ENCODE results near the gene PTGER4.
"Not testable (repeated sequence)": the region's sequence is repeated elsewhere in the genome, so short reads cannot be mapped to it uniquely, and the experiment has no call there.

Gene PTGER4

GRCh38 chr5:40679913-40680681 lies at the start of gene PTGER4:
PTGER4 (plus strand) TSS chr5:40679915; CDS start chr5:40680994, 1,079 bp downstream.
- Mint-ChIP-seq H3K4me3 (peak within 1 kb of the TSS; percentile 92 to 94), H3K27ac (peak within 1 kb of the TSS; percentile 96 to 98), H3K4me1 (peaks cover 37% of the 10 kb centered on the region), H3K9me3 (no peaks in the 10 kb centered on the region), H3K27me3 (no peaks in the 10 kb centered on the region)
- DNase-seq (peak; percentile 54 to 55), ATAC-seq (peak; percentile 25)

DNA sequence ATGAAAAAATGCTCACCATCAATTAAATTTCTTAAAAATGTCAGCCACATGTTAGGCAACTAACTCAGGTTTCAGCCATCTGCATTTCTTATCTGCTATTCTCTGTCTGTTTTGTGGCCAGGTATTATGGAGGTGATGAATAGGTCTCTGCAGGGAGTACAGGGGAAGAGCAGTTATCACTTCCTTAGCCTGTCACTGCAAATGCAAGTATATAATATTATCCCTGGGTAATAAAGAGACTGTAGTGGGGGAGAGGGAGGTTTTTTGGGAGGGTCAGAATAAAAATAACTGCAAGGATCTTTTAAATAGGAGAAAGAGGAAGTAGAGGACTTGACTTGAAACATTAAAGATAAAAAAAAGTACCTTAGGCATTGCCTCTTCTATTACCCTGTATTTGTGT lies 49.6 kb upstream of the PTGER4 start:
- no peak overlapping the region for H3K27ac Mint-ChIP-seq
- no peaks in the 10 kb centered on the region for H3K27me3 Mint-ChIP-seq
- H3K4me3 Mint-ChIP-seq = no peak overlapping the region
- DNase-seq (no peak), ATAC-seq (no peak)
- peaks cover 4 to 11% of the 10 kb centered on the region in 2 donors for H3K9me3 Mint-ChIP-seq
- H3K4me1 Mint-ChIP-seq = peaks cover 29% of the 10 kb centered on the region

DNA sequence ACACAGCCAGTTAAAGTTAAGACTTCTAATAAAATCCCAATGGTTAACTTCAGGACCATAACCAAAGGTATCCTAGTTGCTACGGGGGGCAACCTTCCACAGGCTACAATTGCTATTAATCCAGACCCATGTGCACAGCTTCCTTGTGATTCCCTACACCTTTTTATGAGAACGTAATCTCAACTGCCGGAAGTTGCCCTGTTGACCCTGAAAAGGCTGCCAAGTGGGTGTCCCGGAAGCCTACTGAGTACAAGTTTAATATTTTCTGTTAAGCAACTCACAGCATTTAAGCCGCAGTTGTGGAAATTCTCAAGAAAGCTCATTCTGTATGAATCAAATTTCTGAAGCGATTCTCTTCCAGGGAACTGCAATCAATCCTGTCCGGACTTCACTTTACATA lies 48.5 kb upstream of the PTGER4 start:
- H3K27me3 Mint-ChIP-seq = no peaks in the 10 kb centered on the region
- H3K9me3 Mint-ChIP-seq = peaks cover 13 to 22% of the 10 kb centered on the region in 2 donors
- no peak overlapping the region for H3K4me3 Mint-ChIP-seq
- no peak for ATAC-seq
- no peak overlapping the region for H3K27ac Mint-ChIP-seq
- peaks cover 26% of the 10 kb centered on the region for H3K4me1 Mint-ChIP-seq
- no peak for DNase-seq

GRCh38 chr5:40634154-40634553 lies 45.6 kb upstream of the PTGER4 start:
- Mint-ChIP-seq H3K27me3 (no peaks in the 10 kb centered on the region), H3K4me3 (no peak overlapping the region), H3K9me3 (peaks cover 37 to 44% of the 10 kb centered on the region in 2 donors), H3K4me1 (peaks cover 20% of the 10 kb centered on the region), H3K27ac (no peak overlapping the region)
- DNase-seq = no peak
- ATAC-seq = no peak

DNA sequence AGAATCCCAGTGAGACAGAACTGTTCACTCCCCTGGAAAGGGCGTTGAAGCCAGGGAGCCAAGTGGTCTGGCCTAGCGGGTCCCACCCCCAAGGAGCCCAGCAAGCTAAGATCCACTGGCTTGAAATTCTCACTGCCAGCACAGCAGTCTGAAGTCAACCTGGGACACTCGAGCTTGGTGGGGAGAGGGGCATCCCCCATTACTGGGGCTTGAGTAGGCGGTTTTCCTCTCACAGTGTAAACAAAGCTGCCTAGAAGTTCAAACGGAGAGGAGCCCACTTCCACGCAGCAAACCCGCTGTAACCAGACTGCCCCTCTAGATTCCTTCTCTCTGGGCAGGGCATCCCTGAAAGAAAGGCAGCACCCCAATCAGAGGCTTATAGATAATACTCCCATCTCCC lies 45.1 kb upstream of the PTGER4 start:
- Mint-ChIP-seq H3K9me3 (peaks cover 41 to 48% of the 10 kb centered on the region in 2 donors), H3K4me1 (peaks cover 20% of the 10 kb centered on the region), H3K27ac (no peak overlapping the region), H3K4me3 (no peak overlapping the region), H3K27me3 (no peaks in the 10 kb centered on the region)
- ATAC-seq (peak; percentile 35), DNase-seq (no peak)

GRCh38 chr5:40639531-40639930 lies 40.2 kb upstream of the PTGER4 start:
- peaks cover 44 to 68% of the 10 kb centered on the region in 2 donors for H3K9me3 Mint-ChIP-seq
- not testable (repeated sequence) for H3K4me3 Mint-ChIP-seq, H3K27me3 Mint-ChIP-seq, DNase-seq, ATAC-seq, H3K27ac Mint-ChIP-seq
- peaks cover 15% of the 10 kb centered on the region for H3K4me1 Mint-ChIP-seq

GRCh38 chr5:40646266-40646665 lies 33.4 kb upstream of the PTGER4 start:
- no peak overlapping the region for H3K27ac Mint-ChIP-seq
- H3K4me1 Mint-ChIP-seq = peaks cover 29% of the 10 kb centered on the region
- ATAC-seq (no peak), DNase-seq (no peak)
- H3K9me3 Mint-ChIP-seq = peaks cover 6 to 15% of the 10 kb centered on the region in 2 donors
- no peaks in the 10 kb centered on the region for H3K27me3 Mint-ChIP-seq
- H3K4me3 Mint-ChIP-seq = no peak overlapping the region

DNA sequence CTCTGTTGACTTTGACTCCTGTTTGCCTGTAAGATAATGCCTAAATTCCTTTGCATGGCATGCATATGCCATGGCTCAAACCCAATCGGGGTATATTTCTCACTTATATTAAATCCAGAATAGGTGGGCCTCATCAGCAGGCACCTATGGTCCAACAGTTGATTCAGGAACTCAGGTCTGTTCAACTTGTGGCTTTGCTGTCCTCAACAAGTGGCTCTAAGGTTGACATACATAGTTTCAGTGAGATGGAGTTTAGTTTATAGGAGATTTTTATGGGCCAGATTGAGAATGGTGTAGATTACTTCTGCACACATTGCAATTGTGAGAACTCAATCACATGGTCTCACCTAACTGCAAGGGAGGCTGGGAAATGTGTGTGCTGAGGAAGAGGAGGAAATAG lies 31.6 kb upstream of the PTGER4 start:
- no peak overlapping the region for H3K4me3 Mint-ChIP-seq

DNA sequence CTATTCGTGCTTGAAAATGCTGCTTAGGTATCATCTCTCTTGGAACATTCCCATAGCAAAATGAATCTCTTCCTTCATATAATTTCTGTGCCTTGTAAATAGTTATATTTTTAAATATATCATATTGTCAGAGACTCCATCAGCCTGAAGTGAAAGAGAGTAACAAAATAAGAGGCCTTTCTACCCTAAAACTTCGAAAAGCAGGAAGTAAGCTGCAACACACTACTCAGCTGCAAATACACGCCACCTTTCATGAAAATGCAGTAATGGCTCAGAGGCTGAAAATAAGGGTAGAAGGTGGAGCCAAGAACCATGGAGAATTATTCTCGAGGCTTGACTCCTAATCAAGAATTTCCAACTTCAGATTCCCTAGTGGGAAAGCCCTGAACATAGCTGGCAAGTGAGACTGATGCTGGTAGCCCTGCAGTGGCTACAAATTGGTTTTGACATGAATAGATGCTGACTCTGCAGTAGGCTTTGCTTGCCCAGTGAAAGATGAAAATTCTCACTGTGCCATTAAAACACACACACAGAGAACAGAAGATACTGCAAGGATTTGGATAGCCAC lies 30.2 kb upstream of the PTGER4 start:
- no peak for ATAC-seq

More for the DNA sequence above, 31.6 kb upstream of the PTGER4 start:
- no peaks in the 10 kb centered on the region for H3K27me3 Mint-ChIP-seq
- peaks cover 6 to 14% of the 10 kb centered on the region in 2 donors for H3K9me3 Mint-ChIP-seq
- peaks cover 40% of the 10 kb centered on the region for H3K4me1 Mint-ChIP-seq
- H3K27ac Mint-ChIP-seq = no peak overlapping the region
- ATAC-seq = no peak
- no peak for DNase-seq

DNA sequence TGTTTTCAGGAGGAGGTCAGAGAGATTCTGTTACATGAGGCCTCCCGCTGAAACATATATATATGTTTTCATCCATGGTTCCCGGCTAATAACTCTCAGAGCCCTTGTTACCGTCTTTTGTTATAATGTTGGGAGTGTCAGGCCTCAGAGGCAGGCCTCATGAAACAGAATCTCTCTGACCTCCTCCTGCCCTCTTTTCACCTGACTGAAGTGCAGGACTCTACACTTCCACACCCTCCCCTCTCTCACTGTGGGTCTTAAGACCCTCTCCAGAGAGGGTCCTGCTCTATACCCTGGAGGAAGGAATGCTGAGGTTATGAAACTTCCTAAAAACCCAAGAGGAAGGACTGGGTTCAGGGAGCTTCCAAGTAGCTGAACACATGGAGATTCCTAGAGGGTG lies 28.5 kb upstream of the PTGER4 start:
- Mint-ChIP-seq H3K4me3 (no peak overlapping the region), H3K27me3 (no peaks in the 10 kb centered on the region), H3K9me3 (no peaks in the 10 kb centered on the region), H3K4me1 (peaks cover 70% of the 10 kb centered on the region), H3K27ac (no peak overlapping the region)
- no peak for DNase-seq
- no peak for ATAC-seq

More for the DNA sequence above, 30.2 kb upstream of the PTGER4 start:
- Mint-ChIP-seq H3K4me1 (peaks cover 53% of the 10 kb centered on the region), H3K4me3 (no peak overlapping the region), H3K27me3 (no peaks in the 10 kb centered on the region), H3K9me3 (peaks cover 0 to 6% of the 10 kb centered on the region in 2 donors), H3K27ac (no peak overlapping the region)
- no peak for DNase-seq

DNA sequence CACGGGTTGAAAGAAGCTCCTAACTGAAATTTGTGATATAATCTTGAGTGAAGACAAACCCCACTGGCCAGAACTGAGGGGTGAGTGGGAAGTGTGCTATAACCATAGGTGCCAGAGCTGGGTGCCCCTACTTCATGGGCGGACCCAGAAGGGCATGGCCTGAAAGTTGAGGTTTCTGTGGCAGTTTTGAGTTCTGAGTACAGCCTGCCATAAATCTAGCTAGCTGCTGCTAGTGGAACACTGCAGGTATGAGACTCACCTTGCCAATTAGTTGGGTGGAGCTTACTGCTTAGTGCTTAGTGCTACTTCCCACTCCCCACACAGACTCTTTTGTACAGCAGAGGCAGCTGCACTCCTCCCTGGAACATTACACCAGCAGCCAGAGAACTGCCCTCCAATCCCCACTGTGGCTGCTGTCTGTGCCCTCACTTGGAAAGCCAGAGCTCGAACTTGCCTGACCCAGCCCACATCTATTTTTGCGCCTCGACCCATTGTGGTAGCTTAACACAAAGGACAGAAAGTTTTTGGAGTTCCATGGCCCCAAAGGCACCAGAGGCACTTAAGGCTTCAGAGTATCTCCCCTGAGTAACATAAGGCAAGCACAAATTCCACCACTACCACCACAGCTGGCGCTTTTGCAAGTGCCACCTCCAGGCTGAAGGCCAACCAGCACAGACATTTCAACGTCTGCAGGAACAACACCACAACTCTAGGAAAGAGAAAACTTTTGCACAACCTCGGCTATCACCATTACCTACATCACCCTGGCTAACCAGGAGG lies 27.1 kb upstream of the PTGER4 start:
- H3K4me1 Mint-ChIP-seq = peaks cover 73% of the 10 kb centered on the region
- DNase-seq (peak in 1 of 2 donors; percentile 51), ATAC-seq (peak; percentile 83)
- no peaks in the 10 kb centered on the region for H3K27me3 Mint-ChIP-seq
- H3K4me3 Mint-ChIP-seq = peak overlapping the region; percentile 77 to 82
- no peaks in the 10 kb centered on the region for H3K9me3 Mint-ChIP-seq
- H3K27ac Mint-ChIP-seq = peak overlapping the region; percentile 92

DNA sequence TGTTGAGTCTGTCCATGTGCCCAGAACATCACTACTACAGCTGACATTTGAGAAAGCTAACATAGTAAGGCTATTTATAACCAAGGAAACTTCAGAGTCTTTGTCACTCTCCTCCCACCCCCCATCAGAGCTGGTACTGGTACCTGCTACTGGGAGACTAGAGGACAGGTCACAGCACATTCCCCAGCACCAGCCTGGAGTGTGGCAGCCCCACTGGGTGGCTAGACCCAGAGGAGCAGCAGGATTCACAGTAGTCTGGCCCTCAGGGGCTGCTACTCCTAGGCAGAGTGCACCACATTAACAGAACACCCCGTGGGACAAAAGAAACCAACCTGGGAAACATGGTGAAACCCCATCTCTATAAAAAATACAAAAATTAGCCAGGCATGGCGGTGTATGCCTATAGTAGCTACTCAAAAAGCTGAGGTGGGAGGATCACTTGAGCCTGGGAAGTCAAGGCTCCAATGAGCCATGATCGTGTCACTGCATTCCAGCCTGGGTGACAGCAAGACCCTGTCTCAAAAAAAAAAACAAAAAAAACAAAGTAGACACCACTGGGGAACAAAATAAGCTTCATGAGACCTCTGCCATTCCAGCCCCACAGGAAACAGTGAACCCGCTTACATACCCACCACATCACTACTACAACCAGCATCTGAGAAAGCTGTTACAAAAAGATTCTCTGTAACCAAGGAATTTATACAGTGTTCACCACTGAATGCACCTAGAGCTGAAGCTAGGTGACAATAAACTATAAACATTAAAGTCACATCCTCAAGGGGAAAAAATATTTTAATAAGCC lies 26.3 kb upstream of the PTGER4 start:
- DNase-seq (no peak), ATAC-seq (peak; percentile 42)
- Mint-ChIP-seq H3K27ac (peak overlapping the region; percentile 89 to 92), H3K4me1 (peaks cover 77% of the 10 kb centered on the region), H3K27me3 (no peaks in the 10 kb centered on the region), H3K9me3 (no peaks in the 10 kb centered on the region), H3K4me3 (peak overlapping the region; percentile 77 to 82)

GRCh38 chr5:40654377-40654991 lies 25.2 kb upstream of the PTGER4 start:
- ATAC-seq (no peak), DNase-seq (no peak)
- peaks cover 70% of the 10 kb centered on the region for H3K4me1 Mint-ChIP-seq
- no peaks in the 10 kb centered on the region for H3K27me3 Mint-ChIP-seq
- H3K9me3 Mint-ChIP-seq = no peaks in the 10 kb centered on the region
- peak overlapping the region; percentile 89 to 92 for H3K27ac Mint-ChIP-seq
- H3K4me3 Mint-ChIP-seq = peak overlapping the region; percentile 77 to 82

GRCh38 chr5:40655138-40655537 lies 24.6 kb upstream of the PTGER4 start:
- Mint-ChIP-seq H3K9me3 (no peaks in the 10 kb centered on the region), H3K4me3 (peak overlapping the region; percentile 77 to 82), H3K27ac (peak overlapping the region in 1 of 2 donors; percentile 46), H3K27me3 (no peaks in the 10 kb centered on the region), H3K4me1 (peaks cover 64% of the 10 kb centered on the region)
- DNase-seq = no peak
- ATAC-seq = no peak

- H3K4me3 Mint-ChIP-seq, H3K27me3 Mint-ChIP-seq, ATAC-seq, H3K9me3 Mint-ChIP-seq, H3K27ac Mint-ChIP-seq, DNase-seq: not testable (repeated sequence)
- peaks cover 57% of the 10 kb centered on the region for H3K4me1 Mint-ChIP-seq
These were observed 23.6 kb upstream of the PTGER4 start for GRCh38 chr5:40656091-40656490.

Measured in stimulated activated naive CD8-positive, alpha-beta T cell treated with anti-CD3 and anti-CD28 coated beads, Interleukin-15, amount 100 ng/mL, for 72 hours (primary cell).